ENCODE measurements around the gene KANSL1.

DNA sequence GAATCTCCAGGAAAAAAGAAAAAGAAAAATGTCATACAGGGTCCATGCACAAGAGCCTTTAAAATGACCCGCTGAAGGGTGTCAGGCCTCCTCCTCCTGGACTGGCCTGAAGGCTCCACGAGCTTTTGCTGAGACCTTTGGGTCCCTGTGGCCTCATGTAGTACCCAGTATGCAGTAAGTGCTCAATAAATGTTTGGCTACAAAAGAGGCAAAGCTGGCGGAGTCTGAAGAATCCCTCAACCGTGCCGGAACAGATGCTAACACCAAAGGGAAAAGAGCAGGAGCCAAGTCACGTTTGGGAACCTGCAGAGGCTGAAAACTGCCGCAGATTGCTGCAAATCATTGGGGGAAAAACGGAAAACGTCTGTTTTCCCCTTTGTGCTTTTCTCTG is 193.3 kb downstream of the KANSL1 start:
- TF ChIP-seq, protein P1, sequence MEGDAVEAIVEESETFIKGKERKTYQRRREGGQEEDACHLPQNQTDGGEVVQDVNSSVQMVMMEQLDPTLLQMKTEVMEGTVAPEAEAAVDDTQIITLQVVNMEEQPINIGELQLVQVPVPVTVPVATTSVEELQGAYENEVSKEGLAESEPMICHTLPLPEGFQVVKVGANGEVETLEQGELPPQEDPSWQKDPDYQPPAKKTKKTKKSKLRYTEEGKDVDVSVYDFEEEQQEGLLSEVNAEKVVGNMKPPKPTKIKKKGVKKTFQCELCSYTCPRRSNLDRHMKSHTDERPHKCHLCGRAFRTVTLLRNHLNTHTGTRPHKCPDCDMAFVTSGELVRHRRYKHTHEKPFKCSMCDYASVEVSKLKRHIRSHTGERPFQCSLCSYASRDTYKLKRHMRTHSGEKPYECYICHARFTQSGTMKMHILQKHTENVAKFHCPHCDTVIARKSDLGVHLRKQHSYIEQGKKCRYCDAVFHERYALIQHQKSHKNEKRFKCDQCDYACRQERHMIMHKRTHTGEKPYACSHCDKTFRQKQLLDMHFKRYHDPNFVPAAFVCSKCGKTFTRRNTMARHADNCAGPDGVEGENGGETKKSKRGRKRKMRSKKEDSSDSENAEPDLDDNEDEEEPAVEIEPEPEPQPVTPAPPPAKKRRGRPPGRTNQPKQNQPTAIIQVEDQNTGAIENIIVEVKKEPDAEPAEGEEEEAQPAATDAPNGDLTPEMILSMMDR (IDR thresholded peaks at IDR 0.05) = no peak
- TF ChIP-seq SP1 (CRISPR knock-in tag; conservative IDR thresholded peaks at IDR 0.05) = no peak
- no peak for TF ChIP-seq ELF4 (CRISPR knock-in tag; IDR thresholded peaks at IDR 0.05; ENCODE audit: low read depth)
- no peak for TF ChIP-seq SMAD3 (CRISPR knock-in tag; IDR thresholded peaks at IDR 0.05; ENCODE audit: borderline replicate concordance)
- no peak for TF ChIP-seq NR2C2 (CRISPR knock-in tag; IDR thresholded peaks at IDR 0.05)
- TF ChIP-seq NR3C1 (CRISPR knock-in tag; conservative IDR thresholded peaks at IDR 0.05; ENCODE audit: low read depth) = no peak

All from WTC11 (cell line).